Caco-2 (cell line): Measurements from ENCODE around the gene RLF. TPM values are rescaled to one million over a fixed set of nuclear protein-coding genes. Genes with fewer than 3 reads are reported as not detected.

Experiments used
- BruUV-seq: library from RNA; stranded (reverse); fragments of 400-500 nt; replicated peaks from 2 replicates; lab custom pipeline; 2021; lab: Mats Ljungman, UMichigan
- CTCF ChIA-PET: fragments of 300-600 bp; sonication (Branson Sonifier 250); formaldehyde crosslinking; loops from one replicate; lab custom pipeline; 2022; ENCODE audit warnings: antibody characterized with exemption; lab: Charles Lee
- POLR2A ChIA-PET: fragments of 300-600 bp; sonication (Branson Sonifier 250); formaldehyde crosslinking; loops from one replicate; lab custom pipeline; 2022; ENCODE audit warnings: antibody characterized with exemption; lab: Charles Lee
- DNase-seq, 2 experiments: peaks; one replicate each; pipeline versions ENCODE4 v3.0.0 to v3.0.0-alpha.2; 2020 to 2022
- H3K27me3 ChIP-seq: replicated peaks from 2 replicates; pipeline ENCODE4 v1.6.0; 2011; ENCODE audit warnings: low read length; ENCODE audit not compliant: control insufficient read depth, insufficient read depth
- H3K36me3 ChIP-seq: 2 replicates; pipeline ENCODE4 v1.5.1; 2011; ENCODE audit warnings: low read length; ENCODE audit not compliant: control insufficient read depth, insufficient read depth
- H3K4me1 ChIP-seq: fragments of 250-450 bp; sonication (Bioruptor Pico); 2 replicates; pipeline ENCODE4 v1.5.1; 2020; ENCODE audit warnings: mild to moderate bottlenecking
- H3K4me3 ChIP-seq: 2 replicates; pipeline ENCODE4 v1.5.1; 2011; ENCODE audit warnings: low read depth, mild to moderate bottlenecking, control low read depth, low read length
- H3K9me3 ChIP-seq: fragments of 250-450 bp; sonication (Bioruptor Pico); 2 replicates; pipeline ENCODE4 v1.5.1; 2020; ENCODE audit warnings: mild to moderate bottlenecking, moderate library complexity
- H3K27ac Mint-ChIP-seq: one replicate; pipeline ENCODE4 v1.8.0; 2022; ENCODE audit warnings: mixed read lengths; ENCODE audit not compliant: unreplicated experiment
- H3K27me3 Mint-ChIP-seq: one replicate; pipeline ENCODE4 v1.8.0; 2022; ENCODE audit warnings: mixed read lengths; ENCODE audit not compliant: insufficient read depth, unreplicated experiment
- H3K36me3 Mint-ChIP-seq: one replicate; pipeline ENCODE4 v1.8.0; 2022; ENCODE audit warnings: mild to moderate bottlenecking, mixed read lengths; ENCODE audit not compliant: insufficient read depth, unreplicated experiment
- H3K4me1 Mint-ChIP-seq: one replicate; pipeline ENCODE4 v1.8.0; 2022; ENCODE audit warnings: low read depth, mixed read lengths; ENCODE audit not compliant: unreplicated experiment
- H3K4me3 Mint-ChIP-seq: one replicate; pipeline ENCODE4 v1.8.0; 2022; ENCODE audit warnings: mild to moderate bottlenecking, moderate library complexity, mixed read lengths; ENCODE audit not compliant: unreplicated experiment
- H3K9me3 Mint-ChIP-seq: one replicate; pipeline ENCODE4 v1.8.0; 2022; ENCODE audit warnings: mixed read lengths; ENCODE audit not compliant: unreplicated experiment
- CTCF ChIP-seq, 2 experiments: fragments of 200-600 bp in 1 of 2; IDR thresholded peaks; 1 replicate in 1 of 2; 2 replicates in 1 of 2; pipeline versions ENCODE4 v1.5.1 to v1.8.0; 2011 to 2022; ENCODE audit warnings: antibody characterized with exemption in 1 of 2, control low read depth in 1 of 2, inconsistent platforms in 1 of 2, low read depth in 1 of 2, low read length in 1 of 2, mild to moderate bottlenecking in 1 of 2, moderate library complexity in 1 of 2; ENCODE audit not compliant: insufficient read depth in 1 of 2, severe bottlenecking in 1 of 2, unreplicated experiment in 1 of 2
- intact Hi-C: fragments of 100-400 bp; cut with micrococcal nuclease; formaldehyde crosslinking; loops from one replicate; pipeline ENCODE4 v1.10.0; 2022; ENCODE audit not compliant: unreplicated experiment
- total RNA-seq: library from RNA; stranded (reverse); gene quantifications from 2 replicates; pipeline ENCODE4 v1.2.3, GENCODE V29; 2022

Gene RLF
- total RNA-seq, 1 experiment from 2014 or later = 11.6 TPM

GRCh38 chr1:40221977-40222772 is 61.0 kb downstream of the RLF start:
- DNase-seq = no peak
- H3K9me3 ChIP-seq = no peaks in the 10 kb centered on the region
- no peak for TF ChIP-seq CTCF (IDR thresholded peaks at IDR 0.05; ENCODE audit: insufficient read depth in 1 of 2, low read depth in 1 of 2, low read length in 1 of 2, severe bottlenecking in 1 of 2, unreplicated experiment in 1 of 2)
- no peaks in the 10 kb centered on the region for H3K36me3 ChIP-seq
- ChIA-PET CTCF (no interaction called here), POLR2A (no interaction called here)
- Mint-ChIP-seq H3K27ac (no peak overlapping the region), H3K36me3 (peaks cover 10% of the 10 kb centered on the region), H3K4me3 (no peak overlapping the region), H3K27me3 (no peaks in the 10 kb centered on the region), H3K9me3 (no peaks in the 10 kb centered on the region), H3K4me1 (no peaks in the 10 kb centered on the region)
- H3K4me3 ChIP-seq = no peak overlapping the region
- H3K4me1 ChIP-seq = no peaks in the 10 kb centered on the region
- H3K27me3 ChIP-seq = no peaks in the 10 kb centered on the region
- intact Hi-C loops = no loop called here
- no TSS peak for BruUV-seq

- no peak overlapping the region for H3K27ac Mint-ChIP-seq
- H3K4me1 ChIP-seq = no peaks in the 10 kb centered on the region
- no peaks in the 10 kb centered on the region for H3K36me3 ChIP-seq
- H3K9me3 Mint-ChIP-seq = no peaks in the 10 kb centered on the region
- POLR2A ChIA-PET = no interaction called here
- CTCF ChIA-PET = no interaction called here
- no TSS peak for BruUV-seq
- no peaks in the 10 kb centered on the region for H3K27me3 ChIP-seq
- no peaks in the 10 kb centered on the region for H3K27me3 Mint-ChIP-seq
- TF ChIP-seq CTCF (IDR thresholded peaks at IDR 0.05; ENCODE audit: insufficient read depth in 1 of 2, low read depth in 1 of 2, low read length in 1 of 2, severe bottlenecking in 1 of 2, unreplicated experiment in 1 of 2) = no peak
- no peaks in the 10 kb centered on the region for H3K36me3 Mint-ChIP-seq
- DNase-seq = no peak
- no peaks in the 10 kb centered on the region for H3K4me1 Mint-ChIP-seq
- no peak overlapping the region for H3K4me3 ChIP-seq
- intact Hi-C loops = no loop called here
- H3K9me3 ChIP-seq = no peaks in the 10 kb centered on the region
- no peak overlapping the region for H3K4me3 Mint-ChIP-seq
Measured at GRCh38 chr1:40224040-40224439, 62.9 kb downstream of the RLF start.

GRCh38 chr1:40226192-40226591 is 65.0 kb downstream of the RLF start:
- no peaks in the 10 kb centered on the region for H3K9me3 ChIP-seq
- no peaks in the 10 kb centered on the region for H3K4me1 Mint-ChIP-seq
- no peaks in the 10 kb centered on the region for H3K36me3 ChIP-seq
- H3K27ac Mint-ChIP-seq = peak overlapping the region; percentile 10
- no peak for DNase-seq
- no peaks in the 10 kb centered on the region for H3K27me3 ChIP-seq
- peaks cover 4% of the 10 kb centered on the region for H3K36me3 Mint-ChIP-seq
- H3K27me3 Mint-ChIP-seq = no peaks in the 10 kb centered on the region
- H3K9me3 Mint-ChIP-seq = no peaks in the 10 kb centered on the region
- ChIA-PET POLR2A (no interaction called here), CTCF (no interaction called here)
- no peaks in the 10 kb centered on the region for H3K4me1 ChIP-seq
- H3K4me3 Mint-ChIP-seq = no peak overlapping the region
- no peak for TF ChIP-seq CTCF (IDR thresholded peaks at IDR 0.05; ENCODE audit: insufficient read depth in 1 of 2, low read depth in 1 of 2, low read length in 1 of 2, severe bottlenecking in 1 of 2, unreplicated experiment in 1 of 2)
- no TSS peak for BruUV-seq
- intact Hi-C loops = no loop called here
- H3K4me3 ChIP-seq = no peak overlapping the region
